Measurements from ENCODE around the gene CLIP4. TPM values are rescaled to one million over a fixed set of nuclear protein-coding genes. Genes with fewer than 3 reads are reported as not detected.
A peak's percentile ranks its signal among the peaks of the same experiment; 100 is the strongest.
"Not testable (repeated sequence)": the region's sequence is repeated elsewhere in the genome, so short reads cannot be mapped to it uniquely, and the experiment has no call there.

The CLIP4 gene
- total RNA-seq, result 51.1 TPM

DNA sequence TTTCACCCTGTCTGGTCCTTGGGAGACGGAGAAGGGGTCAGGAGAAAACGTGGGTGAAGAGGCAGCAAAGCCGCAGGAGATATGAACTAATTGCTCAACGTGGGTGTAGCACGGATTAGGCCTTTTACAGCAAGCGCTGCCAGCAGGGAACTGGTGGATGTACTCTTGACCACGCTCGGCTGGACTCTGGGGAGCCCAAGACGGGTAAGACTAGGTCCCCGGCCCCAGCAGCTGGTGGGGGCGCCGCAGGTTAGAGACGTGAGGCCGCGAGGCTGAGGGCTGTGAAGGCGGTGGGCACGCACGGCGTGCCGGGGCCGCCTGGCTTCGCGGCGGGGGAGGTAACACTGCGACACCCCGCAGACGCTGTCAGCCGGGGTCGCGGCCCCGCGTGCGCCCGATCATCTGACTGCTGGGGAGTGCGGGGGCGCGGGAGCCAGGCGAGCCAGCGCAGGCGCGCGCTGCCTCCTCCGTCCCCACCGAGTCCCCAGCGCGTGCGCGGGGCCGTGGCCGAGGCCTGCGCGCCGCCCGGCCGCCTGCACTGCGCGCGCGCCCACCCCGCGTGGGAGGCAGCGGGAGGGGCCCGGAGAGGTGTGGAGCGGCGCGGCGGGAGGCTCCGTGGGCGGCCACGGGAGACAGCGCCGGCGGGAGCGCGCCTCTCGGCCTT is at the start of gene CLIP4:
Gene CLIP4, plus strand, starts transcription at position 470 of the 664 bp plus-strand sequence. CDS start 5,974 bp downstream, outside the sequence.
- DNase-seq, result no peak

DNA sequence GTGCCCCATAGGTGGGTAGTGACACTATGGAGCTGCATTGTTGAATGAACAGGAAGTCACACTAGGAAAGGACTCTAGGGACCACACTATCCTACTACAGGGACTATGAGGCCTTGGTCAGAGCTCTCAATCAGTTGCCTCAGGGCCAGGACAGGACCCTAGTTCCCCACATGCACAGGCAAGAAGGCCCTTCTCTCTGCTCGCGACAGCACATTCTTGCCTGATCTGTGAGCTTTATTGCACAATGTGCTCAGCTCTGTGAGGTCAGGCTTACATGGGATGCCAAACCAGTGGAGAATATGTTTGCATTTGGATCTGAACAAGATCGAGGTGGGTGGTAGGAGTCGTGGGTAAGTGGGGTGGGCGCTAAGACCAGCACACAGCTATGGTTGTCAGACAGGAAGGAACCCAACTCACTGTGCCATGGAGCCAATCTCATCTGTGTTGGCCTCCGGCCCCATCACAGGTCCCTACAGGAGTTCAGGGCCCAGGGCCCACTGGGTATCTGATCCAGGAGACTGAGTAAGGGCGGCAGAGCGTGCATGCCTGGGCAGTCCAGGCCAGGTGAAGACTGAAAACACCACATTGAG is 48.8 kb upstream of the CLIP4 start:
- no peak for DNase-seq

DNA sequence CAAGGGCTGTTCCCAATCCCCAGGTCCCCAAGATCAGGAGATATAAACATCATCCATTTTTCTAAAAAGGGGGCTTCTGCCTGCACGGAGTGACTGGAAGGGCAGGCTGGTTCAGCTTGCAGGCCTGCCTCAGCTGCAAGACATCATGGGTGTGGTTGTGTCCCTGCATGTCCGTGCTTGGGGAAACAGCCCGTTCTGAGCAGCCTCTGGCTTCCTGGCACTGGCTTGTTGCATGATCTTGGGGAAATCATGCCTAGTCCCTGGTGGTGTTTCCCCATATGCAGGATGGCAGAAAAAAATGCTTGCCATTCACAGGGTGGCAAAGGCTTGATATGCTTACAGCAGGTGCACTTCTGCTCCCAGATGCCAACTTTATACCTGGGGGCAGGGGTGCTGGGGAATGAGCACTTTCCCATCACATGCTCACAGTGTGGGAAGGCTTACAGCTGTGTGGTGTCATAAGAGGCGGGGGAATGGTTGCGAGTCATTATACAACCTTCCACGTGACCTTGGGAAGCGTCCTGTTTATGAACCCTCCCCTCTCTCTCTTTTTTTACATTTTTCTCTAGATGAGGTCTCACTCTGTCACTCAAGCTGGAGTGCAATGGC is 48.1 kb upstream of the CLIP4 start:
- DNase-seq, result peak; percentile 38

- no peak for DNase-seq
These were observed 46.7 kb upstream of the CLIP4 start for GRCh38 chr2:29068513-29068912.

DNA sequence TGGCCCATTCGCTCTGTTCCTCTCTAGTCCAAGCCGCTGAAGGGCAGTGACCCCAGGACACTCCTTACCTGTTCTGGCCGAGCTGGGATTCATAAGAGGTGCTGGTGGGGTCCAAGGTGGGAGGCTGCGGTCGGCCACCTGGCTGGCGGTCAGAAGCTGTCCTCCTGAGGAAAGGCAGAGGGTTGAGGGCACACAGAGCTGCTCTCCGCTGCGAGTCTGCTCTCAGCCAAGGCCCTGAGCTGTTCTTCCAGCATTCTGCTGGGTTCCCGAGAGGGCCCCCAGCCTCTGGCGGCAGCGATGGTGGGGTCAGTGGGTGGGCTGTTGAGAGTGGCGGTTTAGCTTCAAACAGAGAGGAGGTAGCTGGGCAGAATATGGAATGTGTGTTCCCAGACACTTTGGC is 44.7 kb upstream of the CLIP4 start:
- no peak for DNase-seq

DNA sequence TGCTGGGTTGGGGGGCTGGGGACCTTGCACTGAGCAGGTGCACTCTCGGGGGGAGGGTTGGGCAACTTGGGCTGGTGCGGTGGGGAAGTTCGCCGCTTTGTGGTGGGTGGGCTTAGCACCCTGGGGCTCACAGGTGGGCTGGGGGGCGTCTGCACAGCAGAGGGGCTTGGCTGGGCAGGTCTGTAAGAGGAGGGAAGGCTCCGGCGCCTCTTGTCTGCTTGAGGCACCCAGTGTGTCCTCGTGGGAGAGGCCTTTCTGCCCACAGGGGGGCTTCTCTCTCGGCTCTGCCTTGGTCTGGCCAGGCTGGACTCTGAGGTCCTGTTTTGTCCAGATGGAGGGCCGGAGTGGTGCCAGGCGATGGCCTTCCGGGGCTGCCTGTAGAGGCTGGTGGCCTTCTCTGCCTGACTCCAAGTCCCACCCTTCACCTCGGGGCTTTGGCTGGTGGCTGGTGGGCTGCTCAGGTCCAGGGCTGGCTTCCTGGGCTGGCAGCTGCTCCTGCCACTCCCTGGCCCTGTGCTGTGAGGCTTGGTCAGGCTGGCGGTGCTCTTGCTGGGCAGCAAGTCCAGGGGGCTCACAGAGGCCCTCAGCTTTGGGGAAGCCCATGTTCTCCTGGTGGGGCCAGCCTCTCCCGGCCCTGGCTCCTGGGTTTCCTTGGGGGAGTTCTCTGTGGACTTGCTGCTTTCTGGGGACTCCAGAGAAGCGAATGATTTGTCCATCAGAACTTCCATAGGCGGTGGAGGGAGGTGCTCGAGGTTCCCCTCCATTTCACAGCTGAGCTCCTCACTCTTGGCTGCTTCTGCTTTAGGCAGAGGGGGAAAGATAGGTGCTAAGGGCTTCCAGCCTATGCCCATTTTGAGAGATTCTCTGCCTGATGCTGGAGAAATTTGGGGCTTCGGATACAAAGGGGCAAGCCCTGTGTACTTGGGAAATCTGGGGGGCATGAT is 43.9 kb upstream of the CLIP4 start:
- no peak for DNase-seq

DNA sequence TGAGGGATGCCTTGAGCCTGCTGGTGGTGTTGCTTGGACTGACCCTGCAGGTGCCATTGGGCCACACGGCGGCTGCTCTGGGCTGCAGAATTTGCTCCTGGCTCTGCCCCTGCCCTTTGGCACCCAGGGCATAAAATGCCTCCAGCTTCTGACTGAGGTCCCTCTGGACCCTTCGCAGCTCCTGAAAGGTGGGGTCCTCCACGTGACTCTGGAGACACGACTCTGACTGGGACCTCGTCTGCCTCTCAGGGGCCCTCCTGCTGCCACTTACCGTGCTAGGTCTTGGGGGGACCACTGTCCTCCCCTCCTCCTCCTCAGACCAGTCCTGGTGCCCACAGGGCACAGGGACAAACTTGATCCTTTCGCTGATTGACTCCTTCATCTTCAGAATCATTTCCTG is 43.0 kb upstream of the CLIP4 start:
- DNase-seq, result no peak

DNA sequence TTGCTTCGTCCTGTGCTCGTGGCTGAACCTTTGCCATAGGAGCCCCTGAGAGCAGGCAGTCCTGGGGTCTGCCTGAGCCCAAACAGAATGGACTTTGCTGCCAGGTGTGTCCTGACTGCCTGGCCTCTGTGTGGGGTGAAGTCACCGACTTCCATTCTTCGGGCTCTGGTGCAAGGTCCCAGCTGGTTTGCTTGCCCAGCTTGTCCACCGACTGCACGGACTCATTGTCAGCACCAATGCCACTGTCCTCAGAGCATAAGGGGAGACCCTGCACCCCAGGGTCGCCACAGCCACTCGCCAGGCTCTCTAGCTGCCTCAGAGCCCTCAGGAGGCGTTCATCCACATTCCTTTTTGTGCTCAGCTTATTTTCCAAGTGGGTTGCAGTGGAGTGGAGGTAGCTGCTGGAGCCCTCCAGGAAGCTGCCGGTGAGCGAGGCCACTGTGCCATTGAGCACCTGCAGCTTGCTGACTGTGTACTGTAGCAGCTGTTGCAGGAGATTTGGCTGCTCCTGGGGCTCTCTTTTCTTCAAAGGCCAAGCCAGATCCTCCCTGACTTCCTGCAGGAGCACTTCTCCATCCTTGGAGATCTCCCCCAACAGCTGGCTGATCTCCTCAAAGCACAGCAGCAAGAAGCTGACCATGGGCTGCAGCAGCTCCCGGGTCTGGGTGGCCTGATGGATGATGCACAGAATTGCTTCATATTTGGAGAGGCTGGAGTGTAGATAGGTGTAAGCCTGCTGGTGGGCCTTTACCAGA is 42.1 kb upstream of the CLIP4 start:
- DNase-seq, result no peak

DNA sequence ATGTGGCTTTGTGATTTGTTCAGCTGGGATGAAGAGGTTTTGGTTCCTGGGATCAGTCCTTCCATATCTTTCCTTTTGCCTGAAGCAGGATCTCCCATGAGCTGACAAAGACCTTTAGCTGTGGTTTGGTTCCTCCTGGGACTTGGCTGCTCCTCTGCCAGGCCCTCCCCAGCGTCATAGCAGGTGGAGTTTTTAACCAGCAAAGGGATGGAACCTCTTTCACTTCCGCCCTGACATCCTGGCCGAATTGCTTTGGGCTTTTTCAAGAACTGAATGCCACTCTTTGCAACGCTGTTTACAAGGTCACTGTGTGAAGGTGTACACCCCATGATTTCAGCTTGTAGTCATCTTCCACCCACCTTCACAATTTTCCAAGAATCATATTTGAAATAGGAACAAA is 41.3 kb upstream of the CLIP4 start:
- no peak for DNase-seq

DNA sequence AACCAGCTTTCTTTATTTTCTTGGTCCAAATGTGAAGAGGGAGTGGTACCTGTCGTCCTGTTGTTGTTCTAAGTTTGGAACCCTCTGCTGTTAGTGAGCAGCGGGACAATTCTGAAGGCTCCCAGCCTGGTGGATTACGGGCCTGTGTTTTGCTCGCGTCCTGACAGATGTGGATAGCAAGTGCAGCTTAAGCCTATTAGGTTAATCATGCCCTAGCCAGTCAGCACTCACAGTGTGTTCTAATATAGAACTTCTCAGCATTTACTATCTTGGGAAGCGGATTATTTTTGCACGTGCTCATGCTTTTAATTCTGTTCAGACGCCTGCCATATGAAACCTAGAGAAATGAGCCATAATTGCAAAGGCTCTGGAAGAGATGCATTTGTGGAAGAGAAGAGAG is 40.8 kb upstream of the CLIP4 start, which contains the start of gene PCARE:
Gene PCARE, minus strand, starts transcription at position 113 of the 400 bp plus-strand sequence. CDS start 262 bp downstream, outside the sequence.
- no peak for DNase-seq

DNA sequence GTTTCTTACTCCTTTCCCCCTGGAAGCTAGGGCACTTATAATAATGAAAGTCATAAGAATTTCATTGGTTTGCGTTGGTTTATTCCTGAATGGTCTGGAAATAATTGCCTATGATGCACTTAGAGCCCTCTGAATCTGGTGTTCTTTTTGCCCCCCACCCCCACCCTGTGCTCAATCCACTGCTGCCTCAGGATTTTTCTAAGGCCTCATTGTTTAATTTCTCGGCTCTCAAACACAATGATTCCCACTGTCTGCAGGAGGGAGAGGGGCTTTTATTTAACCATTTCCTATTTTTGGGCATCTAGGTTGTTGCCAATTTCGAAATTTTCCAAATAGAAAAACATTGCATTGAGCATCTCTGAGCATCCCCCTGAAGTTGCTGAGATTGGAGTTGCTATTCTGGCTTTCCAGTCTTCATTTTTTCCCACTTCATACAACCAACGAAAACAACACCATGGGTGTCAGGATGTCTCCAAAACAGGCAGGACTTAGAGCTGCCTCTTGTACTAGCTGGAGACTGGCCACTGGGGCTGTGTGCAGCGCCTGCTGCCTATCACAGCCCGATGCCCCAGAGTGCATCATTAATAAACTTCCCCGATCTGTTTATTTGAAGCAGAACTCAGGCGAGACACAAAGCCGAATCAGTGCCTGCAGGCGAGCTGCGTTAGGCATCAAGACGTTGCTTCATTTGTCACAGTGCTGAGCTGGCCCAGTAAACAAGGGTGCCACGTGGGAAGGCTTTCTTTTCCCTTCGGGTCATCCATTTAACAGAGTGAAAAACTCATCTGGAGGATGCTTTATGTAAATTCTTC is 39.1 kb upstream of the CLIP4 start:
- no peak for DNase-seq

DNA sequence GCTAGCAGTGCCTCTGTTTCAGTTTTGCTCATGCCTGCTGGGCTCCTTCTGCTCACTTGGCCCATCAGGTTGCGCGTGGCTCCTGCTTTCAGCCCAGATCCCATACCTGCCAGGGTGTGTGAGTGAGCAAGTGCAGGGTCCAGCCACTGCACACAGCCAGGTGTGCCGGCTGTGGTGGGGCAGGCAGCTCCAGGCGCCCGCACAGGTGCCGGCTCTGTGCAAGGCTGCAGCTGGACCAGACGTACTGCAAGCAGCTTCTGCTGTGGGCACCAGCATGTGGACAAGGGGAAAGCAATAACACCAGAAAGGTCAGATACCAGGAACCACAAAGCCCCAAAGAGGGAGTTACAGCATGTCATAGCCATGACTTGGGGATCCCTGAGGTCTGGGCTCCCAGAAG is 35.3 kb upstream of the CLIP4 start:
- no peak for DNase-seq

DNA sequence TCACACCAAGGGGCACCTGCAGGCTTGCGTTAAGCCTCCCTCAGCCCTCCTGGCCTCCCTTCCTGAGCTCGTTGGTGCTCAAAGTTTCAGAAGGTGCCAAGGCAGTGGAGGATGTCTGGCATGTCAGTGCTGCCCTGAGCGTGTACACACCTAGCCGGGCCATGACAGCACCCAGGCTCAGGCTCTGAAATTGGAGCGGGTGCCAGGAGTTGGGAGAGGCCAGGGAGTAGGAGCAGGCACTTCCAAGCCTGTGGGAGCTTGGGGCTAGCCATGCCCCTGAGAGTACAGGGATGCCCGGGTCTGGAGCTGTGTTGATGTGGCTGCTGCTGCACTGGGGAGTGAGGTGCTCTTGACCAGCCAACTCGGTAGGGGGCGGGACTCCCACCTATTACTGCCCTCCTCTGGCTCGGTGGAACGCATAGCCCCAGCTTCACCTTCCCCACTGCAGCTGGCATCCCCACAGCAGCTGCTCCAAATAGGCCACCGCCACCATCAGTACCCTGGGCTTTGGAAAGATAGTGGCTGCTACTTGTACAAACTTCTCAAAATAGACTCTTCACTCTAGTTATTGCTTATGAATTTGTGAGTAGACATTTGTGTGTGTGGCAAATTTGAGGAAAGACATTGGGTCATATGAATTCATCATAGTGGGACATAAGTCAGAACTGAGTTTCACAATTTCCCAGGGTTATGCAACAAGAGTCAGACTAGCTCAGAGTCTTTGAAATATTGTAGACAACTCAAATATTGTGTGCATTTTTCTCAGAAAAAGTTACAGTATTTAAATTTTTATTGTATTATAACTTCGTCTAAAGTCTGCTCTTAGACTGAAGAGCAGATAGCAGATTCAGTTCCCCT is 34.1 kb upstream of the CLIP4 start:
- no peak for DNase-seq

GRCh38 chr2:29082804-29083495 is 32.3 kb upstream of the CLIP4 start:
- DNase-seq, result no peak

- no peak for DNase-seq
These were observed 30.7 kb upstream of the CLIP4 start for GRCh38 chr2:29084554-29084953.

DNA sequence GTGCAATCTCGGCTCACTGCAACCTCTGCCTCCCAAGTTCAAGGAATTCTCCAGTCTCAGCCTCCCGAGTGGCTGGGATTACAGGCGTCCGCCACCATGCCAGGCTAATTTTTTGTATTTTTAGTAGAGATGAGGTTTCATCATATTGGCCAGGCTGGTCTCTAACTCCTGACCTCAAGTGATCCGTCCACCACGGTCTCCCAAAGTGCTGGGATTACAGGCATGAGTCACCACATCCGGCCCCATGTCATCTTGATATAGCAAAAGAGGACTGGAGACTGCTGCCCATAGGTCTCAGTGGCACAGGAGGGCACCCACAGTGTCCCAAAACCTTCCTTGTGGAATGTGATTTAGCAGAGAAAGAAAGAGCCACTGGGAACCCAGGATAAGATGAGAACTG is 24.9 kb upstream of the CLIP4 start:
- DNase-seq, result not testable (repeated sequence)

DNA sequence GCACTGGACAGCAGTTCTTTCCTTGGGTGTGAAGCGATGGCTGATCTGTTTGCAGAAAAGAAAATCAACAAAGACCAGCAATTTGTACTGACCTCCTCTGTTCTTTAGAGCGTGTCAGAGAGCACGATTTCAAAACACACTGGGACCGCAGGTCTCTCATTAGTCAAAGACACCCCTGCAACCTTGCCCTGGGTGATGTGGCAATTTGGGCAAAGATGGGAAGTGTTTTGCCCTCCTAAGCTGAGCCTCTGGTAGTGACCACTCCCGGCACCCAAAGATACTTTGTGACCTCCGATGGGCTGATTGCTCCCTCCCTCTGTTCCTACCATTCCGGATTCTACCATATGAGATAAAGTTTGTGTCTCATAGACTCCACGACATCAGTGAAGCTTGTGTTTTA is 18.2 kb upstream of the CLIP4 start:
- DNase-seq, result no peak

GRCh38 chr2:29097569-29097968 is 17.6 kb upstream of the CLIP4 start:
- no peak for DNase-seq

DNA sequence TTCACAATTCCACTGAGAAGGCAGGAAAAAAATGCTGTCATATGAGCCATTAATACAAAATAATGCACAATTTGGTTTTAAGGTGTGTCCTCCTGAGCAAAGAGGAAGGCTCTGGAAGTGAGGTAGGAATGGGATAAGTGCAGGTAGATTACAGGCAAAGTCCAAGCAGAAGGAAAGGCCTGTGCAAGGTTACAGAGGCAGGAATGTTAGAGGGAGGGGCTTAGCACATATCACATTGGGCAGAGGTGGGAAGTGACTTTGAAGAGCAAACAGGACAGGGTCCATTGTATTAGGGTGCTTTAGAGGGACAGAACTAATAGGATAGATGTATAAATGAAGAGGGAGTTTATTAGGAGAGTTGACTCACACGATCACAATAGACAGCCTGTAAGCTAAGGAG is 14.7 kb upstream of the CLIP4 start:
- DNase-seq, result no peak
